CD4-positive, alpha-beta T cell treated with Interleukin-6 at 100 ng/mL for 8 hours (primary cell): ENCODE measurements around the gene TMEM123.
"Not testable (repeated sequence)": the region's sequence is repeated elsewhere in the genome, so short reads cannot be mapped to it uniquely, and the experiment has no call there.

ENCODE experiments used
- DNase-seq: peaks from one replicate; pipeline ENCODE4 v3.0.0-alpha.2; 2020; ENCODE audit warnings: mixed read lengths, low spot score

Gene TMEM123

DNA sequence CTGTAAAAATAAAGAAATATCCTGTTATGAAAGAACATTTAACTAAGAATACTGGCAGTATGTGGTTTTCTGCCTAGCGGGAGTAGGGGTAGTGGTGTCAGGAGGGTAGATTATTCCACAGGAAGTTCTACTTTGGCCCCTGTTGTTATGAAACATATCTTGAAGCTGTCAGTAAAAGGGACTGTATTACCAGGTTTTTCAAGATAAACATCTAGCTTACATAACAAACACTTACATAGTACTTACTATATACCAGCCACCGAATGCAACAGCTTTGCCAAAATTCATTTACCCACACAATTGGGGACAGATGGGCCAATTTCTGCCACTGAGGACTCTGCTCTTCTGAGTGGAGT, 3.7 kb downstream of the TMEM123 start:
- no peak for DNase-seq

- DNase-seq = no peak
These were observed 4.4 kb downstream of the TMEM123 start for GRCh38 chr11:102447941-102448868.

DNA sequence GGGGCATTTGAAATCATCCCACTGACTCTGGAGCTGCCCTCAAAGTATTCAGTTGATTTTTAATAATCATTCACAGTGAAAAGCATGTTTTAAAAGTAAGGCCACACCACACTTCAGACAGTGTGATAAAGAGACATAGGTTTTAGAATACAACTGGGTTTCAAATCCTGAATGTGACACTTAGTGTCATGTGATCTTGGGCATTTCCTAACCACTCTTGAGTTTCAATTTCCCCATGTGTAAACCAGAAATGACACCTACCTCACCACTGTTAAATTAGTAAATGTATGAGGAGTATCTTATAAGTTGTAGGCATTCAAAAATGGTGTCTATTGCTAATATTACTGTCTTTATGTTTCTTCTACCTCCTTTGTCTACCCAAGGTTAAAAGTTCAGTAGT, 5.4 kb downstream of the TMEM123 start:
- DNase-seq = peak; percentile 26

- DNase-seq = no peak
These were observed 6.0 kb downstream of the TMEM123 start for GRCh38 chr11:102446606-102447005.

- DNase-seq = not testable (repeated sequence)
These were observed 7.9 kb downstream of the TMEM123 start for GRCh38 chr11:102444693-102445092.

DNA sequence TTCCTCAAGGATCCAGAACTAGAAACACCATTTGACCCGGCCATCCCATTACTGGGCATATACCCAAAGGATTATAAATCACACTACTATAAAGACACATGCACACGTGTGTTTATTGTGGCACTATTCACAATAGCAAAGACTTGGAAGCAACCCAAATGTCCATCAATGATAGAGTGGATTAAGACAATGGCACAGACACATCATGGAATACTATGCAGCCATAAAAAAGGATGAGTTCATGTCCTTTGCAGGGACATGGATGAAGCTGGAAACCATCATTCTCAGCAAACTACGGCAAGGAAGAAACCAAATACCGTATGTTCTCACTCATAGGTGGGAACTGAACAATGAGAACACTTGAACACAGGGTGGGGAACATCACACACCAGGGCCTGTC, 8.4 kb downstream of the TMEM123 start:
- DNase-seq = not testable (repeated sequence)

DNA sequence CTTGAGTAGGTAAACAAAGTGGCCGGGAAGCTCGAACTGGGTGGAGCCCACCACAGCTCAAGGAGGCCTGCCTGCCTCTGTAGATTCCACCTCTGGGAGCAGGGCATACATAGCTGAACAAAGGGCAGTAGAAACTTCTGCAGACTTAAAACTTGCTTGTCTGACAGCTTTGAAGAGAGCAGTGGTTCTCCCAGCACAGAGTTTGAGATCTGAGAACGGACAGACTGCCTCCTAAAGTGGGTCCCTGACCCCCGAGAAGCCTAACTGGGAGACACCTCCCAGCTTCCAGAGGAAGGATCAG, 13.6 kb downstream of the TMEM123 start:
- not testable (repeated sequence) for DNase-seq

DNA sequence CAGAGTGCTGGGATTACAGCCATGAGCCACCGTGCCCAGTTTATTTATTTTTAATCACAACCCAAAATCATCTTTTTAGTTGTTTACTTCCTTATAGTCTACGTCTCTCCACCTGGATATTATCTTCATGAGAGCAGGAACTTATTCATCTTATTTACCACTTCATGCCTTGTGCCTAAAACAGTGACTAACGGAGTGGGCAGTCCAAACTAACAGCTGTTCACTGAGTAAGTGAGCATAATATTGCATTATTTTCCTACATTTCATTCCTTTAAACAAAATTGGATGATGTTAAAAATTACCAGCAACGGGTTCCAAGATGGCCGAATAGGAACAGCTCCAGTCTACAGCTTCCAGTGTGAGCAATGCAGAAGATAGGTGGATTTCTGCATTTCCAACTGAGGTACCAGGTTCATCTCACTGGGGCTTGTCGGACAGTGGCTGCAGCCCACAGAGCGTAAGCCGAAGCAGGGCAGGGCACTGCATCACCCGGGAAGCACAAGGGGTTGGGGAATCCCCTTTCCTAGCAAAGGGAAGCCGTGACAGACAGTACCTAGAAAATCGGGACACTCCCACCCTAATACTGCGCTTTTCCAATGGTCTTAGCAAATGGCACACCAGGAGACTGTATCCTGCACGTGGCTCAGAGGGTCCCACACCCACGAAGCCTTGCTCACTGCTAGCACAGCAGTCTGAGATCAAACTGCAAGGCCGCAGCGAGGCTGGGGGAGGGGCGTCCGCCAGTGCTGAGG, 14.1 kb downstream of the TMEM123 start:
- no peak for DNase-seq

- no peak for DNase-seq
These were observed 14.8 kb downstream of the TMEM123 start for GRCh38 chr11:102437727-102438126.

DNA sequence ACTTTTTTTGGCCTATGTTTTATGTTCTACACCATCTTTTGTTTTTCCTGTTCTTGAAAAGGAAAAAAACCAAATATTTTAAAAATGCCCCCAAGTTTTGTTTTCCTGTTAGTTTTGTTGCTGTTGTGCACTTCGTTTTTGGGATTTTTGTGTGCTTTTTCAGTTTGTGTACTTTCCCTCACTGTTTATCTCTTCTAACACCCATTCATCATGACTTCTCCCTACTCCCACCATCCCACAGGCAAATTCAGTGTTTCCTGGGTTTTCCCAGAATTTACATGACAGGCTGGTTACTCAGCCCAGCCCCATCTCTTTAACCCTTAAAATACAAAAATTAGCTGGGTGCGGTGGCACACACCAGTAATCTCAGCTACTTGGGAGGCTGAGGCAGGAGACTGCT, 15.6 kb downstream of the TMEM123 start:
- no peak for DNase-seq

GRCh38 chr11:102436561-102436960, 16.0 kb downstream of the TMEM123 start:
- no peak for DNase-seq

GRCh38 chr11:102435688-102436087, 16.9 kb downstream of the TMEM123 start:
- no peak for DNase-seq

- DNase-seq = not testable (repeated sequence)
These were observed 19.0 kb downstream of the TMEM123 start for GRCh38 chr11:102433571-102433970.

DNA sequence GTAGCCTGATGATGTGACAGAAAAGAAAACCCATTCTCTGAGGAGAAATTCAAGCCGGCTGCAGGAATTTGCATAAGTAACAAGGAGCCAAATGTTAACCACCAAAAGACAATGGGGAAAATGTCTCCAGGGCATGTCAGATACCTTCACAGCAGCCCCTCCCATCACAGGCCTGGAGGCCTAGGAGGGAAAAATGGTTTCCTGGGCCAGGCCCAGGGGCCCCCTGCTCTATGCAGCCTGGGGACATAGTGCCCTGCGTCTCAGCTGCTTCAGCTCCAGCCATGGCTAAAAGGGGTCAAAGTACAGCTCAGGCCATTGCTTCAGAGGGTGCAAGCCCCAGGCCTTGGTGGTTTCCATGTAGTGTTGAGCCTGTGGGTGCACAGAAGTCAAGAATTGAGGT, 20.0 kb downstream of the TMEM123 start:
- DNase-seq = not testable (repeated sequence)

DNA sequence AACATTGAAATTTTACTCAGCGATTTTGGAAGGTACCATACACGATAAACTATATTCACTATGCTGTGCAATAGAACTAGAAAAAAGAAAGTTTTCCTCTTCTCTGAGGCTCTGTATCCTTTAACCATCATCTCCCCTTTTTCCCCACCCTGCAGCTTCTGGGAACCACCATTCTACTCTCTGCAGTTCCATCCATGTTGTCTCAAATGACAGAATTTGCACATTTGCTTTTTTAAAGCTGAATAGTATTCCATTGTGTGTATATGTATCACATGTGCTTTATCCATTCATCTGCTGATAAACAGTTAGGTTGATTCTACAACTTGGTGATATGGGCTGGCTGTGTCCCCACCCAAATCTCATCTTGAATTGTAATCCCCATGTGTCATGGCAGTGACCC, 21.2 kb downstream of the TMEM123 start:
- no peak for DNase-seq

DNA sequence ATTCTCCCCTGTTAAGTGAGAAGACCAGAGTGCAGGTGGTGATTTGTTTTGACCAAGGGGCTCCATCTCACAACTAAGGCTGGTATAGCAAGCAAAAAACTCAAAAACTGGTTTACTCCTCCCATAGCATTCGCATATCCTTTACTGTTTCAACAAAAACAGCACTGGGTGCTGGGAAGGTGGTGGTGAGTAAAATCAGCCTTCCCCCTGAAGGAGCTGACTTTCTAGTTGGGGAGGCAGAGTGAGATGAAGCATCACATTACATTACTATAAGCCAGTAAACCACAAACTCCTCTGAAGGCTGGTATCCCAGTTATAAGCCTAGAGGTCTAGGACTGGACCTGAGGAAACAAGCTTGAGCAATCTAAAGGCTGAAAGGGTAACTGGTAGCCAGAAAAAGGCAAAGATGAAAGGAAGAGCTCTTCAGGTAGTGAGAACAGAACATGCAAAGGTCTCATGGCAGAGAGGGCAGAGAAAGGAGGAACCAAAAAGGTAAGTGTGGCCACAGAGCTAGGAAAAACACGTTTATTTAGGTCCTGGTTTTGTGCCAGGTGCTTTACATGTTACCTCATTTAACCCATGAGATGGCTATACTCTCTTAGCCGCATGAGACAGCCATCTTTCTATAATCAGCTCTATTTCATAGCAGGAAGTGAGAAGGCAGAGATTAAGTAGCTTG, 22.3 kb downstream of the TMEM123 start:
- no peak for DNase-seq

DNA sequence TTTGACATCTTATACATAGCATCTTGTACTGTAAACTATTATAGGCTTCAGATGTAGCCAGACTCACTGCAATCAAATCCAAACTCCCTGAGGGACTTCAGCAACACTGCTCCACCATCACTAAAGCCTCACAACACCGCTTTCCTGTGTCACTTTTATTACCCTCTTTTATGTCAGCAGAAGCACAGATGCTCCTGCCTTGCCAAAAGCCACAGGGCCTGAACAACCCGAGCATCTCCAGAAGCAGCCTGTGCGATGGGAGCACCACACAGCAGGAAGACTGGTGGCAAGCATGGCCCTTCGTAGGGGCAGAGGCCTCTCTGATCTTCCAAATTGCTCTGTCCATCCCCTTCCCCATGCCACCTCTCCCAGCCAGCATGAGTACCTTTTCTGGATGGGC, 22.9 kb downstream of the TMEM123 start:
- no peak for DNase-seq

GRCh38 chr11:102429226-102429625, 23.3 kb downstream of the TMEM123 start:
- DNase-seq = no peak

DNA sequence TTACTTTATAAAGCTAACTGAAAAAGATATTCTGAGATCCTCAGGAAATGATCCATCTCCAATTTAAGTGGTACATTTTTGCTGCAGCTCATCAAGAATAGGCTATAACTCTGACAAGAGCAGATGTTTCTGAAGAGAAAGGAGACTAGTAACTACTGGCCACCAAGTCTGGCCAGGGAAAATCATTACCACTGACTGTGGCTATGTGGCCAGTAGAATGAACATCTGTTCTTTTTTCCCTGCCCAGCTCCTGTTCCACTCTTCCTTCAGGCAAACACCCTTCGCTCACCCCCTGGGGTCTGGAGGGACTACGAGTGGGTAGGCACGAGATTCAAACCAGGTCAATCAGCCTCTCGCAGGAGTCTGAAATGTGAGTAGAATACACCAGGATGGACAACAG, 23.9 kb downstream of the TMEM123 start:
- DNase-seq = no peak

DNA sequence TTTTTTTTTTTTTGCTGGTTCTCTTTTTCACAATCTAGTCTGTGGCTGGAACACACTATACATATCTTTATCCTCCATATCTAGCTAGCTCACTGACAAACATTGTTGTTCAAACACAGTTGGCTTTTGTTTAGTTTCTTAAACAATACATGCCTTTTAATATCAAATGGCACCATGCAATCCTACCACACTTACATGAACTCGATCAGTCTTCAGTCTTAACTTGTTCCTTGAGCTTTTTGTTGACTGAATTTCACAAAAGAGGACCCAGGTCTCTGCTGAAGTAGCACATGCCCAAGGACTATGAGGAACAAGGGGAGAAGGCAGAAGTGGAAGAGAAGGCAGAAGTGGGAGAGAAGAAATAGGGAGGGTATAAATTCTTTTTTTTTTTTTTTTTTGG, 25.5 kb downstream of the TMEM123 start:
- no peak for DNase-seq

DNA sequence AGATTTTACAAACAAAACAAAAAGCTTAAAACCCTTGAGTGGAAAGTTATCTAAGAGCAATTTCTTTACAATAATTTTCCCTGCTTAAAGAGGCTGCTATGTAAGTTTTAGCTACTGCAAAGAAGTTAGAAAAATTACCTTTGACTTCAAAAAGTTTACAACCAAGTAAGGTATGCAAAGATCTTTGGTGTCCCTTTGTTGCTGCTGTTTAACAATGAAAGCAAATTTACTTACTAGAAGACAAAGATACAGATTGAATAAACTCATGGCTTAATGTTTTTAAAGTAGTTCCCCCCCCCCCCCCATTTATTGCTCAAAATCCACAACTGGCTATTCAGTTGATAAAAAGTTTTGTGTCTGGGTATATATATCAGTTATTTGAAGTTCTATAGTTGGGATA, 26.0 kb downstream of the TMEM123 start:
- no peak for DNase-seq

GRCh38 chr11:102426000-102426399, 26.6 kb downstream of the TMEM123 start:
- no peak for DNase-seq

- DNase-seq = no peak
These were observed 28.6 kb downstream of the TMEM123 start for GRCh38 chr11:102423936-102424335.
